NCI-H128 (cell line): Measurements from ENCODE around the gene SPPL2B.
"Not testable (repeated sequence)": the region's sequence is repeated elsewhere in the genome, so short reads cannot be mapped to it uniquely, and the experiment has no call there.

Source experiments
- DNase-seq: peaks from one replicate; lab custom pipeline; 2025; ENCODE audit not compliant: unreplicated experiment; lab: John Stamatoyannopoulos, UW

SPPL2B gene

DNA sequence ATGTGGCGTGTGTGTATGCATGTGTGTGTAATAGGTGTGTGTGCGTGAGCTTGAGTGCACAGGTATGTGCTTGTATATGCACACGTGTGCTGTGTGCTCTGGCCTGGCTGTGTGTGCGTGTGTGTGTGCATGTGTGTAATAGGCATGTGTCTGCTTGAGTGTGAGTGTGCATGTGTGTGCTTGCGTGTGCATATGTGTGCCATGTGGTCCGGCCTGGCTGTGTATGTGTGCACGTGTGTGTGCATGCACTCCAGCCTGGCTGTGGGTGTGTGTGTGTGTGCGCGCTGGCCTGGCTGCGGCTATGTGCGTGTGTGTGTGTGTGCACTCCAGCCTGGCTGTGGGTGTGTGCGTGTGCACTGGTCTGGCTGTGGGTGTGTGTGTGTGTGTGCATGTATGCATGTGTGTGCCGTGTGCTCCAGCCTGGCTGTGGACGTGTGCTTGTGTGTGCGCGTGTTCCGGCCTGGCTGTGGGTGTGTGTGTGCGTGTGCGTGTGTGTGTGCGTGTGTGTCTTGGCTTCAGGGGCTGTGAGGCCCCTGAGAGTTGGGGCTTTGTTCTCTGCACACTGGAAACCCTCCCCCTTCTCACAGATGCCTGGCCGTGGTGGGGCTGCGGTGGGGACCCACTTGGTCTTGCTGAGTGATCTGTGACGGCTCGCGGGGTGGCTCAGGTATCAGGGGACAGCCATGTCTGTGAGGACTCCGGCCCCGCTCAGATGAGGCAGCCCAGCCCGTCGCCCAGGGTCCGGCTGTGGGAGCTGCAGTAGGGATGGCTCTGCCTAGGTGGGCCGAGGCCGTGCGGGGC lies 8.2 kb downstream of the SPPL2B start:
- no peak for DNase-seq

DNA sequence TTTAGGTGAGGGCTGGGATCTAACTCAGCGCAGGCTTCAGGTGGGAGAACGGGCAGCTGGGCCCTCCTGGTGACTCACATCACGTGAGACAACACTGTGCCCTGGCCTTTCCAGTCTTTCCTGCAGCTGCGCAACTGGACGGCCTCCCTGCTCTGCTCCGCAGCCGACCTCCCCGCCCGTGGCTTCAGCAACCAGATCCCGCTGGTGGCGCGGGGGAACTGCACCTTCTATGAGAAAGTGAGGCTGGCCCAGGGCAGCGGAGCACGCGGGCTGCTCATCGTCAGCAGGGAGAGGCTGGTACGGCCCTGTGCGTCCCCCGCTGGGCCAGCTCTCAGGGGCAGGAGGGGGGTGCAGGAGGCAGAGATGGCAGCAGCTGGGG lies 8.8 kb downstream of the SPPL2B start:
- DNase-seq: no peak

DNA sequence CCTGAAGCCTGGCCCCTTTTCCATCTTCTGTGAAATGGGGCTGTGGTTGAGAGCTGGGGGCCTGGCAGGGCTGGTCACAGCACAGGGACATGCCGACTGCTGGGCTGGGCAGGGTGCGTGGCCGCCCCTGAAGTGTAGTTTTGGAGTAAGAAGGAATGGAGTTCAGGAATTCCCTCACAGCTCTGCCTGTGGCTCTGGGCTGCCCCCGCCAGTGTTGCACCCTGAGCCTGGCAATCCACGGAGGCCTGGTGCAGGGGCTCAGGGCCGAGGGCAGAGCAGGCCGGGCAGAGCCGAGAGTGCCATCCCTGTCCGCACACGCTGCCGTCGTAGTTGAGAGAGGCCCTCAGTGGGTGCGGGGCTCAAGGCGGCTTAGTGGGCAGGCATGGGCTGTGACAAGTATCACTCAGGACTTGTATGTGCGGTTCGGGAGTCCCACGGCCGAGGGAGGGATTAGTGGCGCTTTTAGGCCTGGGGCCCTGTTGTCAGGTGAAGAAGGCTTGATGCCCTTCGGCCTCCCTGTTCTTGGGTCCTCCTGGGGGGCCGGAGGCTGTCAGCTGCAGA lies 9.7 kb downstream of the SPPL2B start:
- no peak for DNase-seq

DNA sequence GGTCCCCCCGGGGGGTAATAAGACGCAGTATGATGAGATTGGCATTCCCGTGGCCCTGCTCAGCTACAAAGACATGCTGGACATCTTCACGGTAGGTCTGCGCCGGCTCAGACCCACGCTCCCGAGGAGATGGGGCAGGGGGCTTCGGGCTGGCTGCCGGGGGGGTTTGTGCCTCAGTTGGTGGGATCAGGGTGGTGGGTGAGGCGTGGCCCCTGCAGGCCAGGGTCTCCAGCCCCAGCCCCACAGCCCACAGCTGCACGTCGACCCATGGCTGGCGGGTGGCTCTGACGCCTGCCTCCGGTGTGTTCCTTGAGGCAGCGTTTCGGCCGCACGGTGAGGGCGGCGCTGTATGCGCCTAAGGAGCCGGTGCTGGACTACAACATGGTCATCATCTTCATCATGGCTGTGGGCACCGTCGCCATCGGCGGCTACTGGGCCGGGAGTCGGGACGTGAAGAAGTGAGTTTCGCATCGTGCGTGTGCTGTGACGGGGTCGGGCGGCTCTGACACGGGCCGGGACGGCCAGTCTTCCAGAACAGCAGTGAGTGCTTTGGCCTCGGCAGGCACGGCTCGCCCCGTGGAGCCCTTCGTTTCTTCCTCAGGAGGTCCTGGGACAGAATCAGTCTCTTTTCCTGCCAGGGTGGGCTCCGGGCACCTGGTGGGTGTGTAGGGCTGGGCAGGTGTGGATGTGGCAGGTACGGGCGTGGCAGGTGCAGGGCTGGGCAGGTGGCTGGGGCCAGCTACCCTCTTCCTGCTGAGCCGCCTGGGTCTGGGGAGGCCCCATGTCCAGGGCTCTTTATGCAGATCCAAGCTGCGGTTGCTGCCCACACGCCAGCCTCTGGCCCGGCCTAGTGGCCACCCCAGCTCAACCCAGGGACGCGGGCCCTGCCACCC lies 10.5 kb downstream of the SPPL2B start:
- no peak for DNase-seq

DNA sequence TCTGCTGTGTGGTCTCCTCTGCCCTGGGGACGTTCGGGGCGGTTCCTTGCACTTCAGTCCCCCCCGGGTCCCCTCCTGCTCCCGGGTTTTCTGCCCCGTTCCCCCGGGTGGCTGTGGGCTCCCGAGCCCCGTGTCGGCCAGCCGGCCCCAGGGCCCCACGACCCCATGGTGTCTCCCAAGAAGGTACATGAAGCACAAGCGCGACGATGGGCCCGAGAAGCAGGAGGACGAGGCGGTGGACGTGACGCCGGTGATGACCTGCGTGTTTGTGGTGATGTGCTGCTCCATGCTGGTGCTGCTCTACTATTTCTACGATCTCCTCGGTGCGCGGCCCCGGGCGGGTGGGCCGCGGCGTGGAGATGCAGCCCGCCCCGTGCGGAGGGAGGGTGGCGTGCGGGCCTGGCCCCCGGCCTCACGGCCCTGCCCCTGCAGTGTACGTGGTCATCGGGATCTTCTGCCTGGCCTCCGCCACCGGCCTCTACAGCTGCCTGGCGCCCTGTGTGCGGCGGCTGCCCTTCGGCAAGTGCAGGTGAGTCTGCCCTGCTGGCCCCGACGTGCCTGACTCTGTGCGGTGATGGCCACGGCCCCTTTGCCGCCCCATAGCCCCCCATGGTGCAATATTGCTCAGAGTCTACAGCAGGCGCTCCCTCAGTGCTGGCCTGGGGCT lies 11.3 kb downstream of the SPPL2B start:
- DNase-seq: no peak

DNA sequence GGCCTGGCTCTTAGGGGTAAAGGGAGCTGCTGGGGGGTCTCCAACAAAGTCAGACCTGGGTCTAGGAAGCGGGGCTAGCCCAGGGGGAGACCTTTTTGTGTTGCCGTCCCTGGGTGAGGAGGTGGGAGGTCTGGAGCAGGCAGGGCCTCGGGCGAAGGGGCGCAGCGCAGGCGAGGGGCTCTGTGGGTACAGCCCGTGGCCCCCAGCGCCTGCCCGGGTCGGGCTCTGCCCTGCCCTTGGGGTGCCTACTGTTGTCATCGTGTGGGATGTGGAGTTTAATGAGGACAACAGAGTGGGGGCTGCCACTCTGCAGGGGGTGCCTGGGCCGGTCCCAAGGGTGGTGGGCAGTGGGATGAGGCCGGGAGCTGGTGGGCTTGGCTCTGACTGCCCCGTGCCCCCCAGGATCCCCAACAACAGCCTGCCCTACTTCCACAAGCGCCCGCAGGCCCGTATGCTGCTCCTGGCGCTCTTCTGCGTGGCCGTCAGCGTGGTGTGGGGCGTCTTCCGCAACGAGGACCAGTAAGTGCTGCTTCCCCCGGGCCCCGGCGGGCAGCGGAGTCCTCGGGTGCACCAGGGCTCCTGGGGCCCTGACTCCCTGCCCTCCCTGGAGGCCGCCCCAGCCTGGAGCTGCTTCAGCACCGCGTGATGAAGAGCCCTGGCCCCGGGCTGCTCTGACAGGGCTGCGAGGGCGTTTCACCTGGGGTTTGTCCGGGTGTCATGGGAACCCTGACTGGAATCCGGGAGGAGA lies 12.2 kb downstream of the SPPL2B start:
- no peak for DNase-seq

DNA sequence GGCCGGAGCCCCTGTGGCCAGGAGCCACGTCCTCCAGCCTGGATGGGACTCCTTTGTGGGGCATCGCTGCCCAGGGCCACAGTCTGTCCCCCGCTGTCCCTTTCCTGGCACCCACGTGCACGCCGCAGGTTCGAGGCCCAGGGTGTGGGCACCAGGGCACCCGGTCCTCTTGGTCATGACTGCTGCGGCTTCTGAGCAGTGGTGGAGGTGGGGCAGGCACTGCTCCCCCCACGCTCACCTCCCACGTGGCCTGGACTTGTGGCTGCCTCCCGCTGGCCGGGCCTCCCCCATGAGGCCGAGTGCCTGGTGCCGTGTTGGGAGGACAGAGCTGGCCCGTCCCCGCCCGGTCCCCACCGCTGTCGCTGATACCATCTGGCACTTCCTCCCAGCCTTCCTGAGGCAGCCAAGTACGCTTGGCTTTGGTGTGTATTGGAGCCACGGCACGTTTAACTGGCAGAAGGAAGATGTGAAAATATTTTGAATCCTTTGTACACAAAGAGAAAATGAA lies 12.8 kb downstream of the SPPL2B start:
- no peak for DNase-seq

DNA sequence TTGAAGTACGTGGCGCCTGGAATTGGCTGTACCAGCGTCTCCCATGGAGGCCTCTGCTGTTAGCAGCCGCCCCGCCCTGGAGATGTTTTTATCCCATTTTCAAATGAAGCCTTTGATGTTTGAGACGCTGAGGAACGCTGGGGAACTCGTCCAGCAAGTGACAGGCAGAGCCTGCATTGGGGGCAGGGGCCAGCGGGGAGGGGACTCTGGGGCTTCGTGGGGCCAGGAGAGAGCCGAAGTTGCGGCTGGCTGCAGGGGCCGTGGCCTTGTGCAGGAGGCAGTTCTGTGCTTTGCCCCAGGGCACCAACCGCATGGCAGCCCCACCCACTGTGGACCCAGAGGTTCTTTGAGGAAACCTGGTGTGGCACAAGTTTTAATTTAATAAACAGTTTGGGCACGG lies 13.5 kb downstream of the SPPL2B start:
- no peak for DNase-seq

DNA sequence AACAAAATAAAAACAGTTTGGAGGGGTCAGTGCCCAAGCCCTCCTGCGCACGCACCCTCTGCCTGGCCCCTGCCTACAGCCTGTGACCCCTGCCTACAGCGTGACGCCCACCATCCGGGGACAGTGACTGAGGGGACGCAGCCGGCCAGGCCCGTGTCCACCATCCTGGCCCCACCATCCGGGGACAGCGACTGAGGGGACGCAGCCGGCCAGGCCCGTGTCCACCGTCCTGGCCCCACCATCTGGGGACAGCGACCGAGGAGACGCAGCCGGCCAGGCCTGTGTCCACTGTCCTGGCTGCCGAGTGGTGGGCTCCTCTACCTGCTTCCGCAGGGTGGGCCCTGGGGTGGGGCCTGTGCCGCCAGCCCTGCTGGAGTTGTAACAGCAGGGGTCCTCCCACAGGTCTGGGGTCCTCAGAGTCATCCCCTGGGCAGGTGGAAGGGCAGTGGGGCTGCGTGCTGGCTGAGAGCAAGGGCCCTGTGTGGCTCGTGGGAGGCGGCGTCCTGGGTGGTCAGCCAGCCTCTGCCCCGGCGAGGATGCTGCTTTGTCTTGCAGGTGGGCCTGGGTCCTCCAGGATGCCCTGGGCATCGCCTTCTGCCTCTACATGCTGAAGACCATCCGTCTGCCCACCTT lies 14.3 kb downstream of the SPPL2B start:
- DNase-seq: no peak

DNA sequence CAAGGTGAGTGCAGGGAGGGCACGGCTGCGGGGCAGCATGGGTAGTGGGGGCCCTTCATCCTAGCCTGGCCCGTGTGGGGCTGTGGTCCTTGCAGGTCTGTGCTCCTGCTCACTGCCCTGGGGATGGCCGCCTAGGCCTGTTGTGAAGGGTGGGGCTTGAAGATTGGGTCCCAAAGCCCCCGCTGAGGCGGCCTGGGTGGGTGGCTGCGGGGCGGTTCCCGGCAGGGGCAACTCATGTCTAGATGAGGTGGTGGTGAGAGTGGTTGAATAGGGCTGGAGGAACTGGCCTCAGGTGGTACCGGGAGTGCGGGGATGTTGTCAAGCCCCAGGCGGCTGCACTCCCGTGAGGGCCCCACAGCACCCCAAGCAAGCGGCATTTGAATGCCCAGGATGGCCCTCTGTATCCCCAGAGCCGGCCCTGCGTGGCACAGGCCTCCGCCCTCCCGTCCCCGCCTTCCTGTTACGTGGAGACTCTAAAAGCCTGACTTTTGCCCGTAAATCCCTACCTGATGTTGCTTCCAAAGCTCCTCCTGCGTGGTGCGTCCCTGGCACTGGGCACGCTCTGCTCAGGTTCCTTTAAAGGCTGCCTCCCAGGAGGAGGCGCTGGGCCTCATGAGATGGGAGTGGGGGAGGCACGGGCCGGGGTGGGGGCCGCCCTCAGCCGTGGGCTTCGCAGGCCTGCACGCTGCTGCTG lies 15.0 kb downstream of the SPPL2B start:
- DNase-seq: no peak

DNA sequence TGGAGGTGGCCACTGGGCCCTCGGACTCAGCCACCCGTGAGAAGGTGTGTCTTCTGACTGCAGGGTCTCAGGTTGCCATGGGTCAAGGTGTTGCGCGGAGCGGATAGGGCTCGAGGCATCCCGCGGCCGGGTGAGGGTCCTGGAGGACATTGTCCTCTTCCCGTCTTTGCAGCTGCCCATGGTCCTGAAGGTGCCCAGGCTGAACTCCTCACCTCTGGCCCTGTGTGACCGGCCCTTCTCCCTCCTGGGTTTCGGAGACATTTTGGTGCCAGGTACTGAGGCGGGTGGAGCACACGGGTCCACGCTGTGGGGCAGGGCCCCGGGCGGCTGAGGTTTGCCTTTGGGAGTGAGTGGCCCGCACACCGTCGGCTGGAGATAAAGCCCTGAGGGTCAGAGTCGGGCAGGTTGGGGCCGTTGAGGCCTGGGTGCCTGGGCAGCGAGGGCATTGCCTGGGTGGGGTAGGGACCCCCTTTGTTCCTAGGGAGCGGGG lies 15.9 kb downstream of the SPPL2B start:
- DNase-seq: no peak

DNA sequence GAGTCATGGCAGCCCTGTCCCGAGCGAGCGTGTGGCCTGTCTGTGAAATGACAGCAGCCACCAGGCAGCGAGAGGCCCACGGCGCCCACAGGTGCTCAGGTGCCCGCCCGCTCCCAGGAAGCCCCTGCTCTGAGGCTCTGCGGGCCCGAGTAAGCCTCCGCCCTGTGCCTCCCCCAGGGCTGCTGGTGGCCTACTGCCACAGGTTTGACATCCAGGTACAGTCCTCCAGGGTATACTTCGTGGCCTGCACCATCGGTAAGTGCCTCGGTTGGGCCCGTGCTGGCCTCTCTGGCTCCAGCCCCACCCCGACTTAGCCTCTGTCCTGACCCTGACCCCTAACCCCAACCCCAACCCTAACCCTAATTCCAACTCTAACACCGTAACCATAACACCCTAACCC lies 16.6 kb downstream of the SPPL2B start:
- DNase-seq: no peak

DNA sequence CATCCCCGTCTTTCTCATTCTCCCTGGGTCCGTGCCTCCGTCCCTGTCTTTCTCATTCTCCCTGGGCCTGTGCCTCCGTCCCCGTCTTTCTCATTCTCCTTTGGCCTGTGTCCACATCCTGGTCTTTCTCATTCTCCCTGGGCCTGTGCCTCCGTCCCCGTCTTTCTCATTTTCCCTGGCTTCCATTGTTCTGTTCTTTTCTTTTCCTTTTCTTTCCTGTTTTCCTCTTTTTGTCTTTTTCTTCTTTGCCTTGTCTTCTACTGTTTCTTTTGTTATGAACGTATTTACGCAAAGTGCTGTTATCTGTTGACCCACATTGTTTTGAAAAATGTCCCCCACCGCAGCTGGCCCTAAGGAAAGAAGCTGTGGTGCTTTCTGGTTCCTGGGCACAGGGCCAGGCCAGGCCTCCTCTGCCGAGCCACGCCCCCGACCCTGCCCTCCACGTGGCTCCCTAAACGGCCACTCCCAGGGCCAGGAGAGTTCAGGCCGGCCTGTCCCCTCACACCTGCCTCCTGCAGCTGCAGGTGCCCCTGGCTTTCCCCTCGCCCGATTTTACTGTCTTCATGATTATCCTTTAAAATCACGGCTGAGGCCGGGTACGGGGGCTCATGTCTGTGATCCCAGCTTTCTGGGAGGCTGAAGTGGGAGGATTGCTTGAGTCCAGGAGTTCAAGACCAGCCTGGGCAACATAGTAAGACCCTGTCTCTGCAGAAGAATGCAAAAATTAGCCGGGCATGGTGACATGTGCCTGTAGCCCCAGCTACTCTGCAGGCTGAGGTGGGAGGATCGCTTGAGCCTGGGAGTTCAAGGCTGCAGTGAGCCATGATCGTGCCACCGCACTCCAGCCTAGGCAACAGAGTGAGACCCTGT lies 17.5 kb downstream of the SPPL2B start:
- no peak for DNase-seq

DNA sequence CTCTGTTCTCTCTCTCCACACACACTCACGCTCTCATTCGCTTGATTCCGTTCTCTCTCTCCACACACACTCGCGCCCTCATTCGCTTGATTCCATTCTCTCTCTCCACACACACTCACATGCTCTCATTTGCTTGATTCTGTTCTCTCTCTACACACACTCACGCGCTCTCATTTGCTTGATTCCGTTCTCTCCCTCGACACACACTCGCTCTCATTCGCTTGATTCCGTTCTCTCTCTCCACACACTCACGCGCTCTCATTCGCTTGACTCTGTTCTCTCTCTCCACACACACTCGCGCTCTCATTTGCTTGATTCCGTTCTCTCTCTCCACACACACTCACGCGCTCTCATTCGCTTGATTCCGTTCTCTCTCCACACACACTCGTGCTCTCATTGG lies 21.3 kb downstream of the SPPL2B start:
- not testable (repeated sequence) for DNase-seq

DNA sequence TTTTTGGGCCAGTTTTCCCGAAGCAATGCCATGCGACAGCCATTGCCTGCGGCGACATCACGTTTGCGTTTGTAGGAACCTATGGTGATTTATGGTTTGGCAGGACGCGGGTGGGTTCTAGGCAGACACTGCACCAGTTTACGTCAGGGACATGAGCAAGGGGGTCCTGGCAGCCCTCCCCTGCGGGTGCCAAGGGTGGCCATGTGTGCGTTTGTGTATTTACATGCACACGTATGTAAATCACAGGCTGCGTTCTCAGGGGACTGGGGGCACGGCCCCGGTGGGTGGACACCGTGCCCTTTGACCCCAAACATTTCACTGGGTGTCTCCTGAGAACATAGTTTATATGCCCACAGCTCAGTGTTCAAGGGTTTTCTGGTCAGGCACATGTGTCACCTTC lies 22.2 kb downstream of the SPPL2B start:
- no peak for DNase-seq

DNA sequence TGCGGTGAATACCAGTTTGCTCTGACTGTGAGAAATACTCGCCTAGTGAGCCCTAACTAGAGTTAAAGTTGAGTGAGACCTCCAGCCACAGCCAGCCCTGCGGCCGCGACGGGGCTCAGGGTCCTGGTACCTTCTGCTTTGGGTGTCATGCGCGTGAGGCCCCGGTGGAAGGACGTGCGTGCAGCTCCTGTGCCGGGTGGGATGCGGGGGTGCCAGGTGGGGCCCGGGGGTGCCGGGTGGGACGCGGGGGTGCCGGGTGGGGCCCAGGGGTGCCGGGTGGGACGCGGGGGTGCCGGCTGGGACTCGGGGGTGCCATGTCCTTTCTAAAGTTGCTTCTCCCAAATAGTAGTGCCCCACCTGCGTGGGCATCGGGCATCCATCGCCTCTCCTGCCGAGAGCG lies 23.1 kb downstream of the SPPL2B start:
- no peak for DNase-seq

DNA sequence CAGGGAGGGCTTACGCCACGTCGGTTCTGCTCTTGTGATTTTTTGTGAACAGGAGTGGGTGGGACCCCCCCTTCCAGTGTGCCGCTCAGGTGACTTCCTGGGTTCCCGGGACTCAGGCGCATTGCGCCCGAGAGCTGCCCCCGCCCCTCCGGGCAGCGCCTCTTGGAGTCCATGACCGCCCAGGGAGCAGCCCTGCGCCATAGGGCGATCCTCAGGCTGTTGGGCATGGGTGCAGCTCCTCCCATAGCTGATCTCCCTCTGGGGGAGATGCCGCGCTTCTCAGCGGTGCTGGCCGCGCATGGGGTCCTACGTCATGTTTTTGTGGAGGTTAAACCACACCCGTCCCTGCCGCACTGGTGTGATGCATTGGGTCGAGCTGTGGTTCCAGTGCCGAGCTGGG lies 23.6 kb downstream of the SPPL2B start:
- no peak for DNase-seq

DNA sequence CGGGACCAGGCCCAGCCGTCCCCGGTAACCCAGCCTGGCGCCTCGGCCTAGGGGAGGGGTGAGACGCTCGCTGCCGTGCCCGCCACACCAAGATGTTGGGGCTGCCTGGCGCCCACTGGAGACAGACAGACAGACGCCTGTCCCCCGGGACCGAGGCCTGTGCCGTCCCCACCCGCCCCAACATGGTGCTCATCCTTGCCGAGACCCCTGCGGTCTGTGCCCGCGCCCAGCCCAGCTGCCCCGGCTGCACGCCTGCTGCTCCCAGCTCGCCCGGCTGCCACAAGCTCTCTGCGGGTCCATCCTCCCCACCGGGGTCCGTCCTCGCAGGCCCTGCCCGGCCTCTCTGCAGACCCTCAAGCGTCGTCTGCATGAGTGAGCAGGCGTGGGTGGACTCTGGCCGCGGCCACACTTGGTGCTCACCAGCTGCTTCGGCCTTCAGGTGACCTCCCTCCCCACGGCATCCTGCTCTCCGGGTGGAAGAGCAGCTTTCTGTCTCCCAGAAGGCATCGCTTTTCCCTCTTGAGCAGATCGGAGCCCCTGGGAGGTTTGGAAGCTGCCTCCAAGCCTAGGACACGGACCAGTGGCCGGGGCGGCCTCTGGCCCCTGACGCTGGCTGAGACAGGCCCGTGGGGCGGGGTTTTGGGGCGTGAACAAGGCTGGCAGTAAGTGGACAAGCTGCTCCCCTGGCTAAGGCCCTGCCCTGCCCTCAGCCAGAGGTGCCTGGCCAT lies 24.8 kb downstream of the SPPL2B start:
- no peak for DNase-seq
